ENCODE data around the gene DPP6.

Gene DPP6

GRCh38 chr7:154540596-154540995, 488.4 kb downstream of the DPP6 start:
- no peak for DNase-seq (ENCODE audit: low read depth)

- DNase-seq (ENCODE audit: low read depth), result no peak
Observed at GRCh38 chr7:154541606-154542005, 489.4 kb downstream of the DPP6 start.

DNA sequence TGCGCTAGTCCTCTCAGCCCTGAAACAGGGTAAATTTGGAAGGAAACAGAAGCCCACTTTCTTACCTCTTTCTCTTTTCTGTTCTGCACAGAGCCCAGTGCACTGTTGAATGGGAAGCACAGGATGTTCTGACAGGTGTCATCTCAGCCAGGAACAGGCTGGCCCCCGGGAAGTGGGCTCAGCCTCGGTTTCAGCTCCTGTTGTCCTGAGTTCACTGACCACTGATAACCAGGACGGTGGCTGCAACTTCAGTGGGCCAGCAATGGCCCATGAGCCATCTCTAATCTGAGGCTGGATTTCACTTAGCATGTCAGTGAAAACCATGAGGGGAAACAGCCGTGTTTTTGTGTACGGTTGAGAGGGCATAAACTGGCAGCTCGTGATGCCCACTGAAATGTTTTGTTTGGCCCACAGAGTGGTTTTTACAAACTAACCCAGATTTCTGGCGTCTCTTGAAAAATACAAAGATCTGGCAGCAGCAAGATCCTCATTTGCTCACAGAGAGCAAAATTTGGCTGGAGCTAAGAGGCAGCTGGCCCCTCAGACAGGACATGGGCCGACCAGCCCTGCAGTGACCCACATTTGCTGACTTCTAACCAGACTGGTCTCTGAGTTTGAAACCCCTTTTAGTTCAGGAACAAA, 494.9 kb downstream of the DPP6 start:
- no peak for DNase-seq (ENCODE audit: low read depth)

GRCh38 chr7:154553711-154554265, 501.6 kb downstream of the DPP6 start:
- no peak for DNase-seq (ENCODE audit: low read depth)

- no peak for DNase-seq (ENCODE audit: low read depth)
Observed at GRCh38 chr7:154559454-154559853, 507.3 kb downstream of the DPP6 start.

- DNase-seq (ENCODE audit: low read depth), result no peak
Observed at GRCh38 chr7:154564676-154565075, 512.5 kb downstream of the DPP6 start.

- no peak for DNase-seq (ENCODE audit: low read depth)
Observed at GRCh38 chr7:154566877-154567276, 514.7 kb downstream of the DPP6 start.

- DNase-seq (ENCODE audit: low read depth), result no peak
Observed at GRCh38 chr7:154568346-154568745, 516.1 kb downstream of the DPP6 start.

GRCh38 chr7:154569916-154570315, 517.7 kb downstream of the DPP6 start:
- DNase-seq (ENCODE audit: low read depth), result no peak

DNA sequence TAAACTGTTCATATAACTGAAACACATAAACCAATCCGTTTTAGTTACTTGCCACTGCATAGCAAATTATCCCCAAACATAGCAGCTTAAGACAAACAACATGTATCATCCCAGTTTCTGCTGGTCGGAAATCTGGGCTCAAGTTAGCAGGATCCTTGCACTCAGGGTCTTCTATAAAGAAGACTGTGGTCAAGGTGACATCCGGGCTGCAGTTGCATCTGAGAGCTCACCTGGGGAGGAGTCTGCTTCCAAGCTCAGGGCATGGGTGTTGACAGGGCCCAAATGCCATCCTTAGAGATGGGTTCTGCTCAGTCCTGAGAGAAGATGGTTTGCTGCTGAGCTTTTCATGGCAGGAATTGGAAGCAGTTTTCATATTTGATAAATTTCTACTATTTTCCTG, 519.6 kb downstream of the DPP6 start:
- no peak for DNase-seq (ENCODE audit: low read depth)

DNA sequence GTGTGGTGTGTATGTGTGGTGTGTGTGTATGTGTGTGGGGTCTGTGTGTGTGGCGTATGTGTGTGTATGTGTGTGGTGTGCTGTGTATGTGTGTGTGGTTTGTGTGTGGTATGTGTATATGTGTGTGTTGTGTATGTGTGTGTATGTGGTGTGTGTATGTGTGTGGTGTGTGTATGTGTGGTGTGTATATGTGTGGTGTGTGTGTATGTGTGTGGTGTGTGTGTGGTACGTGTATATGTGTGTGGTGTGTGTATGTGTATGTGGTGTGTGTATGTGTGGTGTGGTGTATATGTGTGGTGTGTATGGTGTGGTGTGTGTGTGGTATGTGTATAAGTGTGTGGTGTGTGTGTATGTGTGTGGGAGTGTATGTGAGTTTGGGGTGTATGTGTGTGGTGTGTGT, 522.0 kb downstream of the DPP6 start:
- no peak for DNase-seq (ENCODE audit: low read depth)

- no peak for DNase-seq (ENCODE audit: low read depth)
Observed at GRCh38 chr7:154575497-154575896, 523.3 kb downstream of the DPP6 start.

DNA sequence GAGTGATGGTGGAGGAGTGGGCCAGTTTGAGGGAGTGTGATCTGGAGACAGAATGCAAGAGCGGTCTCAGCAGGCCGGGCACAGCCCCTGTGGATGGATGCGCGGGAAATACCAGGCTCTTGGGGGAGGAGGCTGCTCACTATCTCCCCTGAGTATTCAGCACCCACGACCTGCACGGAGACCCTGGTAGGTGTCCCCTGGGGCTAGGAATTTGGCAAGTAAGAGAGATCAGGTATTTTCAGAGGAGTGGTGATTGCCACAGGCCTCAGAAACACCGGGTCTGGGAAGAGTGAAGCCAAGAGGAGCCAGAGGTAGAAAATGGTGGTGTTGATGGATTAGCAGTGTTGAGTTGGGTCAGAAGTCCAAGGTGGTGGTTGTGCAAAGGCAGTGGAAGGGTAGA, 524.4 kb downstream of the DPP6 start:
- no peak for DNase-seq (ENCODE audit: low read depth)

GRCh38 chr7:154577141-154577873, 525.1 kb downstream of the DPP6 start:
- no peak for DNase-seq (ENCODE audit: low read depth)

DNA sequence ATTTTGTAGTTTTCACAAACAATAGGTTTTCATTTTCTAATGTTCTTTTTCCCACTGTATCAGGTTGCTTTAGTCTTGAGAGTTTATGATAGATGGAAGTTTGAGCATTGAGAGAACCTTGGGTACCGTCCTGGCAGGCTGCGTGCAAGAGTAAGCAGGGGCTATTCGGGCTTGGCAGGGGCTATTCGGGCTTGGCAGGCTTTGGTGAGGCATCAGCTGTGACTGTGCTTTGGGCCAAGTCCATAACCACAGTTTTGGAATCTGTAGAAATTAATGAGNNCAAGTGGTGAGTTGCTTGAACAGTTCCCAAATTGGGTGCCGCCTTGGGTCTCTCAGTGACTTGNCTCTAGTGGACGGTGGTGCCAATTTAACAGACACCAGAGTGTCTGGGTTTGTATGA, 526.1 kb downstream of the DPP6 start:
- no peak for DNase-seq (ENCODE audit: low read depth)

DNA sequence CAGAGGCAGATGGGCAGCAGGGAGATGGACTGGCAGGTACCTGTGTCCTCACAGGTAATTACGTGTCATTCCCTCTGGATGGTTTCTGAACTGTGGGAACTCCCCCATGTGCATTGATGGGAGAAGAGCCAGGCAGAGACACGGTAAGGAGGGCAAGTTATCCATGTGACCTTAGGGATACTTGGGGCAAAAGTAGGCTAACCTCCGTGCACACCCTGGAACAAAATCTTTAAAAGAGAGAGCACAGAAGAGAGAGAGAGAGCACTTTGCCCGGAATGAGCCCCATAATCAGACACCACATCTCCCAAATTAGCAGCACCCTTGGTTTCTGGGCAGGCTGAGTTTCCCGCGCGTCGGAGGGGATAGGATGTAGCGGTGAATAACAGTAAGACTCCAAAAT, 527.5 kb downstream of the DPP6 start:
- no peak for DNase-seq (ENCODE audit: low read depth)

DNA sequence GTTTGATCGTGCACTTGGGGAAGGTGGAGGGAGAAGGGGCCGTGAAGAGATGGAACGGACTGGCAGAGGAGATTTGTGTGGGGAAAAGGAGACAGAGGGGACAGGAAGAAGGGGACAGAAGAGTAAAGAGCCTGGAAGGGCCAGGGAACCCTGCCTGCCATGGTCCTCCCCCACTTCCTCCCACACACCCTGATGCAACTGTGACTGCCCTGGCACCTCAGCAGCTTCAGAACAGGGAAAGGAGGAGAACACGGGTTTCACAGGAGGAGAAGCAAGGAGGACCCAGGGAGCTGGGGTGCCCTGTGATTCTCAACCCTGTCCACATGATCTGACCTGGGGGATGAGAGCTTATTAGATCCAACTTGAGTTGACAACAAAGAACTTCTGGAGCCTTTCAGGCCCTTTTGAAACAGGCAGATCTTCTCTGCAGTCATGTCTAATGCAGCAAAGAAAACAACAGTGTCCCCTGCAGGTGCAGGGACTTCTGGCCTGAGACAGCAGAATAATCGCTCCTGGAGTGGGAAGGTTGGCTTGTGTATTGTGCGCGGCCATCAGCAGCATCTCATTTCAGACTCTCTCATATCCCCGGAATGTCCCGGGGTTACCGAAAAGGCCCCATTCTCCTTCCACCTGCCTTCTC, 529.2 kb downstream of the DPP6 start:
- DNase-seq (ENCODE audit: low read depth), result no peak

DNA sequence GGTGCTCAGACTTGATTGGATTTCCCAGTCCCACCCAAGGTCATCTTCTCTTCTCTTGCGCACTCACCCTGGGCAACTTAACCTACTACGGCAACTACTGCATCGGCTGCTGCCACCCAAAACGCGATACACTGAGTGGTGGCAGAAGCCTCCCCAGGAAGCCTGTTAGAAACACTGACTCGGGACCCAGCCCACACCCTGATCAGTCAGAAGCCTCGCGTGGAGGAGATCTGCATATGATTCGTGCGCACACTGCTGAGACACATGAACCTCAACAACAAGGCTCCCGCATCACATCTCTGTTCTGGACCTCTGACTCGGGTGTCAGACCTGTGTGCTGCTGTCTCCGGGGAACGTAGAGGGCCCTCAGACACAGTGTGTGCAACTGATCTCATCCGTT, 531.3 kb downstream of the DPP6 start:
- no peak for DNase-seq (ENCODE audit: low read depth)

DNA sequence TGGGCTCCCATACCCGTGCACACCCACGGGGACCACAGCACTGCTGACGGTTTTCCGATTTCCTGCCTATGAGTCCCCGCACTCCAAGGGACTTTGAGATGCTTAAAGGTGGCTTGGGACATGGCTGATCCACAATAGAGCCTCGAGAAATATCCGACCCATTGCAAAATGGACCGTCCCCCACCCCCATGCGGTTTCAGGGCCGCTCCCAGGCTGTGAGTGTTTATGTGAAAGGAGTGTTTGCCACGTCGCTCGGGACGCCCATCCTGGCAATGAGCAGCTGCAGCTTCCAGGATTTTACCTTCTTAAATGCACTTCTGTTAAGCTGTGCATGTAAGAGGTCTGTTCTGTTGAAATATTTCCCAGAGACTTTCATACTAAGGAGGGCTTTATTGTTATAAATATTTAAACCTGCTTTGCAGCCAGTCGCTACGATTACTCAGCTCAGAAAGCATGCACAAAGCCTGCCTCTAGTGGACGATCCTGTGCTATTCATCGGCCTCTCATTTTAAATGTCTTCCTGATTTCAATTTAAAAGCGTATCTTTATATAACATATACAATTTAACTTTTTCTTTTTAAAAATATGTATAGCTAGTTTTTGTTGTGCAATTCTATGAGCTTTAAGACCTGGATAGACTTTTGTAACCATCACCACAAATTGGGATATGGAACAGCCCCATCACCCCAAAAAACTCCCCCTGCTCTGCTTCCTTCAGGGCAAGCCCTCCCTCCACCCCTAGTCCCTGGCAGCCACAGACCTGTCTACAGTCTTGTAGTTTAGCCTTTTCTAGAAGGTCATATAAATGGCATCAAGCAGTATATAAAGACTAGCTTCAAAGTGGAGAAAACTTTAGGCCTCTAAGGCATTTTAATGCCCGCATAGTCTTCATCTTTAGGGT, 532.4 kb downstream of the DPP6 start:
- no peak for DNase-seq (ENCODE audit: low read depth)

- no peak for DNase-seq (ENCODE audit: low read depth)
Observed at GRCh38 chr7:154587792-154588191, 535.6 kb downstream of the DPP6 start.

GRCh38 chr7:154591544-154591943, 539.3 kb downstream of the DPP6 start:
- DNase-seq (ENCODE audit: low read depth), result no peak

- no peak for DNase-seq (ENCODE audit: low read depth)
Observed at GRCh38 chr7:154592388-154592787, 540.2 kb downstream of the DPP6 start.
